Measurements from ENCODE around the gene SEC14L5.

SEC14L5 gene

DNA sequence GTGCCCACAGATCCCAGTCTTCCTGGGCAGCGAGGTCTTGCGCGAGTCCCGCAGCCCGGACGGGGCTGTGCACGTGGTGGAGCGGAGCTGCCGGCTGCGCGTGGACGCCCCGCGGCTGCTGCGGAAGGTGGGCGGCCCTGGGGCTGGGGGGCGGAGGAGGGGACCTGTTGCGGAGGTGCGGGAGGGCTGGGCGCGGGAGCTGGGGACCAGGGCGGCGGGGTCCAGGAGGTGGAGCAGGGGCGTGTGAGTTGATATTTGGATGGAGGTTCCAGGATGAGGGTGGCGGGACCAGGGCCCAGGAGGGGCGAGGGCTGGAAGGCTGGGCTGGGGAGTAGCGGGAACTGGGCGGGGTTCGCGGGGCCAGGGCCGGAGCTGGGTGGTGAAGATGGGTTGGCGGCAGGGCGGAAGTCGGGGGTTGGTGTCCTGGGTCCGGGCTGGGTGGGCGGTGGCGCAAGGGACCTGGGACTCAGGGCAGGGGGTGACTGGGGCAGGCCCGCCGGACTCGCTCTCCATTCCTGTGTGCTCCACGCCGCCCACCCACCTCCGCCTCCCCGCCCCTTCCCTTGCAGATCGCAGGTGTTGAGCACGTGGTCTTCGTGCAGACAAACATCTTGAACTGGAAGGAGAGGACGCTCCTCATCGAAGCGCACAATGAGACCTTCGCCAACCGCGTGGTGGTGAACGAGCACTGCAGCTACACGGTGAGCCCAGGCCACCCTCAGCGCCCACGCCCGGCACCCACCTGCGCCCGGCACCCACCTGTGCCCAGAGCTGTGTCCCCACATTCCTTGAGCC, 29.6 kb downstream of the SEC14L5 start:
- no peak for DNase-seq

DNA sequence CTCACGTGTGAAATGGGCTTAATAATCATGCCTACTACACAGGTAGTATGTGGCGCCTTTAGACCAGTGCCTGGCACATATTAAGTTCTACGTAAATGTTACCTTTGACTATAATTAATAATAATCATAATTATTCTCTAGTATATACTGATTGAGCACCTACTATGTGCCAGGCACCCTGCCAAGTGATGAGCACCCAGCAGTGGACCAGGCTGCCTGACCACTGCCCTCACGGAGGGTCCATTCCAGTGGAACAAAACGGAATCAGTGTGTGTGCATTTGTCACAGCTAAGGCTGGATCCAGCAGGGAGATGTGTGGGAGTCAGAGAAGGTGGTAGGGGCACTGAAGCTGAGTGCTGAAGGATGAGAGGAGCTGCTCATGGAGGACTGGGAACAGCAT, 30.5 kb downstream of the SEC14L5 start:
- DNase-seq: no peak

GRCh38 chr16:4989391-4990006, 31.4 kb downstream of the SEC14L5 start:
- DNase-seq: no peak

DNA sequence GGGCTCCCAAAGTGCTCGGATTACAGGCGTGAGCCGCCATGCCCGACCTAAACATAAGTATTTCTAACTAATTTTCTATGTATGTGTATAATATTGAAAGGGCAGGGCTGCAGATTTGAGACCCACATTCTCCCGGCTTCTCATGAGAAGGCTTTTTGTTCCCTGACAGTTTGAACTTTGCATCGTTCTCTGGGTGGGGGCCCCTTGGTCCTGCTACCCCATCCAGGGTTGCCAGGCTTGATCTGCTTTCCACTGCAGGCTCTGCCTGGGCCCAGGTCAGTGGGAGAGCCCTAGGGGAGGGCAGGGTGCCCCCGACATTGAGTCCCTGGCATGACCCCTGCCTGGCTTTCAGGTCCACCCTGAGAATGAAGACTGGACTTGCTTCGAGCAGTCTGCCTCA, 32.3 kb downstream of the SEC14L5 start:
- no peak for DNase-seq

GRCh38 chr16:4991754-4992153, 33.6 kb downstream of the SEC14L5 start:
- no peak for DNase-seq

DNA sequence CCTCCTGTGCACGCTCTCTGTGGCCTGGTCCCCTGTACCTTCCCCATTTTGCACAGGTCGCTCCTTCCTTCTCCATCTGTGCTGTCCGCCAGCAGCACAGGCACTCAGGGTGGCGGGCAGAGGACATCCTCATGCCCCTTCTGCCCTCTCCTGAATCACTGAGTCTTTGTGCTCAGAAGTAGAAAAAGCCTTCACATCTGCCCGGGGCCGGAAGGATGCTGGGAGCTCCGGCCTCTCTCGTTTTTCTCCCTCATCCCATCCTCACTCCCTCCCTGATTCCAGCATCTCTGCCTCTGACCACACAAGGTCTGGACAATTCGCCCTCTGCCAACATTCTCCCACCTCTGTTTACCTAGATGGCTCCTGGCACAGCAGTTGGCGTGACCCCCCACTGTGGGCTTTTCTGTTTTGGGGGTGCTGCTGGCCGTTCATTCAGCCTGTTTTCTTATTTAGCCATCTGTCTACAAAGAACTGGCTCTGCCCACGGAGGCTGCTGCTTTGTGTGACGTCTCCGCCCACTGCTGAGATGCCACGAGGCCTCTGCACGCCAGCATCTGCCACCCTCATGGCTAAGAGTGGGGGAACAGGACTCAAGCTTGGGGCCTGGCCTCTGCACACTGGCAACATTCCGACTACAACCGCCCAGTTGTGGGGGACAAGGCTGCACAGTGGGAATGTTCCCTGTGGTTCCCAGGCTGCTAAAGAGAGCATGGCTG, 36.7 kb downstream of the SEC14L5 start:
- peak; percentile 16 for DNase-seq

DNA sequence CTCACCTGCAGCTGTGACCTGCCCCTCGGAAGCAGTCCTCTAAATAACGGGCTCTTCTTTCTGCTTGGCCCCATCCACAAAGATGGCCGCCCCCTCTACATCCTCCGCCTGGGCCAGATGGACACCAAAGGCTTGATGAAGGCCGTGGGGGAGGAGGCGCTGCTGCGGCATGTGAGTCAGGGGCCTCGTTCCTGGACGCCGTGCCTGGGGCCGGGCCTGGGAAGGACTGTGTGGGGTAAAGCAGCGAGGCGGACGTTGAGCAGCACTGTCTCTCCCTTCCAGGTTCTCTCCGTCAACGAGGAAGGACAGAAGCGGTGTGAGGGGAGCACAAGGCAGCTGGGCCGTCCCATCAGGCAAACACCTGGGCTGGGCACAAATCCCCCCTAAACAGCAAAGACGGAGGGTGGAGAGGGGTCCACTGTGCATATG, 42.5 kb downstream of the SEC14L5 start:
- DNase-seq: no peak

GRCh38 chr16:5001571-5001970, 43.4 kb downstream of the SEC14L5 start:
- no peak for DNase-seq

GRCh38 chr16:5001986-5002385, 43.9 kb downstream of the SEC14L5 start:
- DNase-seq: no peak

GRCh38 chr16:5002699-5003143, 44.6 kb downstream of the SEC14L5 start:
- DNase-seq: no peak

DNA sequence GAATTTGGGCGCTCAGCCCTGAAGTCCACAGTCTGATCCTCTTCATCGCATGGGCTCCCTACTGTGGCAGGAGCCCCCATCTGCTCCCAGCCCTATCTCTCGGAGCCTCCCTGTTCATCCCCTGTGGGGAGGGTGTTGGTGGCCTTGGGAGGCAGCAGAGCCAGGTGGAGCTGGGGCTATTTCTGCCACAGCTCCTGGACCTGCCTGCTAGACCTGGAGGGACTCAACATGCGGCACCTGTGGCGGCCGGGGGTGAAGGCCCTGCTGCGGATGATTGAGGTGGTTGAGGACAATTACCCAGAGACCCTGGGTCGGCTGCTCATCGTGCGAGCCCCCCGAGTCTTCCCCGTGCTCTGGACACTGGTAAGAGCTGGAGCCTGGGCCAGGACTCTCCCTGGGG, 45.1 kb downstream of the SEC14L5 start:
- no peak for DNase-seq

GRCh38 chr16:5003828-5004227, 45.7 kb downstream of the SEC14L5 start:
- no peak for DNase-seq

GRCh38 chr16:5004311-5004710, 46.2 kb downstream of the SEC14L5 start:
- no peak for DNase-seq

- no peak for DNase-seq
Observed at GRCh38 chr16:5005916-5006315, 47.8 kb downstream of the SEC14L5 start.

GRCh38 chr16:5006348-5007193, 48.4 kb downstream of the SEC14L5 start:
- DNase-seq: no peak

DNA sequence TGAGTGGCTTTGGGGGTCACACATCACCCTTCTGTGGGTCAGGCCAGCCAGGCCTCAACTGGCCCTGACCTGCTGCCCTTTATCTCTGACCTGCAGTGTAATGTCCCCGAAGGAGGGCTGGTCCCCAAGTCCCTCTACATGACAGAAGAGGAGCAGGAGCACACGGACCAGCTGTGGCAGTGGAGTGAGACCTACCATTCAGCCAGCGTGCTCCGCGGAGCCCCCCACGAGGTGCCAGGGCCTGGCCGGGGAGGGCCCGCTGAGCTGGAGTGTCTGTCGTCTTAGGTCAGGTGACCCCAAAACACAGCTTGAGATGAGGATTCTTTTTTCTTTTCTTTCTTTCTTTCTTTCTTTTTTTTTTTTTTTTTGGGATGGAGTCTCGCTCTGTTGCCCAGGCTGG, 49.1 kb downstream of the SEC14L5 start:
- no peak for DNase-seq

DNA sequence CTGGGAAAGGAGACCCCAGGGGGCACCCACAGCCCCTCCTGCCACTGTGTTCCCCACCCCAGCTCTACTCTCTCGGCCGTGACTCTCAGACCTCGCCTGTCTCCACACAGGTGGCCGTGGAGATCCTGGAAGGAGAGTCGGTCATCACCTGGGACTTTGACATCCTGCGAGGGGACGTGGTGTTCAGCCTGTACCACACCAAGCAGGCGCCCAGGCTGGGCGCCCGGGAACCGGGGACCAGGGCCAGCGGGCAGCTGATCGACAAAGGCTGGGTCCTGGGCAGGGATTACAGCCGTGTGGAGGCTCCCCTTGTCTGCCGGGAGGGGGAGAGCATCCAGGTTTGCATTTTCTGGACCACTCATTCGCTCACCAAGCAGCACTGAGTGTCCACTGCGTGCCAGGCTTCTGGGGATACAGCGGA, 50.2 kb downstream of the SEC14L5 start:
- DNase-seq: no peak

- DNase-seq: no peak
Observed at GRCh38 chr16:5010576-5011329, 52.6 kb downstream of the SEC14L5 start.

DNA sequence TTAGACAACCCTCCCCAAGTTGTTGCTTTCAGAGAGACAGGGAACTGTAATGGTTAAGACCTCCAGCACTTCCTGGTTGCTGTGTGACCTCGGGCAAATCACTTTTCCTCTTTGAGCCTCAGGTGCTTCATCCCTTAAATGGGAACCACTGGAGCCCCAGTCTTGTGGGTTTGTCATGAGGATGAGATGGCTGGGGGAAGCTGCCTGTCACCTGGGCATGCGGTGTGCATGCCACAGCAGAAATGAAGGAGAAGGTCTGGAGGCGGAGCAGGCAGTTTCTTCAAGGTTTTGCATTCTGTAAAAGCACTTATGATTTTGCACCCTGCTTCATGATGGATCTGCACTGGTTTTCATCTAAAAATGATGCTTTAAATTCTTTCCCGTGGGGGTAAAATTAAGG, 53.5 kb downstream of the SEC14L5 start:
- DNase-seq: no peak

GRCh38 chr16:5012887-5013286, 54.8 kb downstream of the SEC14L5 start:
- DNase-seq: no peak

DNA sequence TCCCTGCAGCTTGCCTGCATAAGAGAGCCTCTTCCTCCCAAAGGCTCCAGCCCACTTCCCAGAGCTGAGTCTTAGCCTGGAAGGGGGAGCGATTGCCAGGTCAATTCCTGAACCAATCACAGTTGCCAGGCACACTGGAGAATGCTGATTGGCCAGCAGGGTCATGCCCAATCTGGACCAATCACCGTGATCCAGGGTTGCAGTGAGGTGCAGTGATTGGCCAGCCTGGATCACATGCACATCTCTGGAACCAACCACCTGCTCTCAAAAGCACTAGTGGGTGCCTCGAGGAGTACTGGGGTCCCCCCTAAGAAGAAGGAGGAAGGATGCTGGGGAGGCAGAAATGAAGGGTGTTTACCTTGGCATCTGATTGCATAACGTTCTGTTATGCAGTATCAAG, 57.2 kb downstream of the SEC14L5 start:
- no peak for DNase-seq

- no peak for DNase-seq
Observed at GRCh38 chr16:5015887-5016286, 57.8 kb downstream of the SEC14L5 start.
